SH-SY5Y (cell line): ENCODE measurements around the gene ABCG2.

Source experiments
- GATA2 ChIP-seq: IDR thresholded peaks from 2 replicates; pipeline ENCODE4 v1.6.1; 2011; ENCODE audit warnings: mild to moderate bottlenecking, low read depth, low read length
- GATA3 ChIP-seq: IDR thresholded peaks from 2 replicates; pipeline ENCODE4 v1.6.1; 2011; ENCODE audit warnings: low read depth, mild to moderate bottlenecking, low read length, moderate library complexity

ABCG2 gene

GRCh38 chr4:88040707-88041106 lies 117.7 kb downstream of the ABCG2 start:
- TF ChIP-seq GATA2 (no peak), GATA3 (no peak)
